Adipocyte (in vitro differentiated cells): ENCODE measurements around the gene NGEF.
"Not testable (repeated sequence)": the region's sequence is repeated elsewhere in the genome, so short reads cannot be mapped to it uniquely, and the experiment has no call there.

Experiments used
- DNase-seq: peaks from one replicate; pipeline ENCODE4 v3.0.0-alpha.2; 2015; ENCODE audit warnings: low read depth
- H3K27me3 ChIP-seq: replicated peaks from 2 replicates; pipeline ENCODE4 v1.7.0; 2013; ENCODE audit warnings: mild to moderate bottlenecking, low read length, moderate library complexity; ENCODE audit not compliant: control insufficient read depth, insufficient read depth
- H3K36me3 ChIP-seq: 2 replicates; pipeline ENCODE4 v1.7.0; 2013; ENCODE audit warnings: low read length, mild to moderate bottlenecking, moderate library complexity; ENCODE audit not compliant: control insufficient read depth, insufficient read depth, severe bottlenecking
- H3K4me1 ChIP-seq: 2 replicates; pipeline ENCODE4 v1.7.0; 2013; ENCODE audit warnings: mild to moderate bottlenecking, low read length, moderate library complexity; ENCODE audit not compliant: control insufficient read depth, insufficient read depth
- H3K4me3 ChIP-seq: 2 replicates; pipeline ENCODE4 v1.7.0; 2013; ENCODE audit warnings: mild to moderate bottlenecking, low read length, moderate library complexity
- H3K9ac ChIP-seq: 2 replicates; pipeline ENCODE4 v1.7.0; 2013; ENCODE audit warnings: mild to moderate bottlenecking, low read length, moderate library complexity
- H3K9me3 ChIP-seq: 2 replicates; pipeline ENCODE4 v1.7.0; 2013; ENCODE audit warnings: mild to moderate bottlenecking, low read length, moderate library complexity; ENCODE audit not compliant: control insufficient read depth

NGEF gene

GRCh38 chr2:233031556-233032500 lies 18.8 kb upstream of the NGEF start:
- H3K27me3 ChIP-seq, result no peaks in the 10 kb centered on the region
- H3K4me1 ChIP-seq, result peaks cover under 1% of the 10 kb centered on the region
- no peaks in the 10 kb centered on the region for H3K36me3 ChIP-seq
- no peak overlapping the region for H3K9ac ChIP-seq
- H3K9me3 ChIP-seq, result no peaks in the 10 kb centered on the region
- no peak overlapping the region for H3K4me3 ChIP-seq
- no peak for DNase-seq

- Histone ChIP-seq H3K27me3 (no peaks in the 10 kb centered on the region), H3K4me1 (peaks cover 7% of the 10 kb centered on the region), H3K4me3 (no peak overlapping the region), H3K36me3 (no peaks in the 10 kb centered on the region), H3K9ac (no peak overlapping the region), H3K9me3 (no peaks in the 10 kb centered on the region)
- no peak for DNase-seq
Measured at GRCh38 chr2:233029321-233029720, 16.3 kb upstream of the NGEF start.

GRCh38 chr2:233026198-233026813 lies 13.2 kb upstream of the NGEF start:
- Histone ChIP-seq H3K4me3 (no peak overlapping the region), H3K36me3 (no peaks in the 10 kb centered on the region), H3K9ac (no peak overlapping the region), H3K4me1 (peaks cover 7% of the 10 kb centered on the region), H3K27me3 (no peaks in the 10 kb centered on the region), H3K9me3 (no peaks in the 10 kb centered on the region)
- DNase-seq, result peak; percentile 69

GRCh38 chr2:233025706-233026105 lies 12.7 kb upstream of the NGEF start:
- DNase-seq, result peak; percentile 4
- Histone ChIP-seq H3K4me3 (no peak overlapping the region), H3K9me3 (no peaks in the 10 kb centered on the region), H3K27me3 (no peaks in the 10 kb centered on the region), H3K9ac (no peak overlapping the region), H3K36me3 (no peaks in the 10 kb centered on the region), H3K4me1 (peaks cover 7% of the 10 kb centered on the region)

GRCh38 chr2:233023761-233024410 lies 10.8 kb upstream of the NGEF start:
- H3K9me3 ChIP-seq, result no peaks in the 10 kb centered on the region
- no peak overlapping the region for H3K4me3 ChIP-seq
- no peaks in the 10 kb centered on the region for H3K27me3 ChIP-seq
- H3K9ac ChIP-seq, result no peak overlapping the region
- H3K4me1 ChIP-seq, result peaks cover 7% of the 10 kb centered on the region
- DNase-seq, result no peak
- no peaks in the 10 kb centered on the region for H3K36me3 ChIP-seq

- no peak overlapping the region for H3K4me3 ChIP-seq
Measured at GRCh38 chr2:233023007-233023760, 10.1 kb upstream of the NGEF start.

GRCh38 chr2:233022561-233022960 lies 9.5 kb upstream of the NGEF start:
- Histone ChIP-seq H3K27me3 (no peaks in the 10 kb centered on the region), H3K9ac (no peak overlapping the region), H3K36me3 (no peaks in the 10 kb centered on the region), H3K4me1 (peaks cover 7% of the 10 kb centered on the region), H3K9me3 (peaks cover 8% of the 10 kb centered on the region), H3K4me3 (no peak overlapping the region)
- no peak for DNase-seq

More at GRCh38 chr2:233023007-233023760, 10.1 kb upstream of the NGEF start:
- peaks cover 7% of the 10 kb centered on the region for H3K4me1 ChIP-seq
- no peak overlapping the region for H3K9ac ChIP-seq
- DNase-seq, result no peak
- H3K36me3 ChIP-seq, result no peaks in the 10 kb centered on the region
- H3K9me3 ChIP-seq, result peaks cover 2% of the 10 kb centered on the region
- no peaks in the 10 kb centered on the region for H3K27me3 ChIP-seq

GRCh38 chr2:233021771-233022170 lies 8.7 kb upstream of the NGEF start:
- Histone ChIP-seq H3K9me3 (peaks cover 12% of the 10 kb centered on the region), H3K4me3 (no peak overlapping the region), H3K9ac (no peak overlapping the region), H3K27me3 (no peaks in the 10 kb centered on the region), H3K4me1 (peaks cover 6% of the 10 kb centered on the region), H3K36me3 (no peaks in the 10 kb centered on the region)
- DNase-seq, result no peak

- DNase-seq, result no peak
- no peak overlapping the region for H3K4me3 ChIP-seq
- H3K9ac ChIP-seq, result no peak overlapping the region
- no peaks in the 10 kb centered on the region for H3K27me3 ChIP-seq
- peaks cover 12% of the 10 kb centered on the region for H3K9me3 ChIP-seq
- H3K36me3 ChIP-seq, result no peaks in the 10 kb centered on the region
- no peaks in the 10 kb centered on the region for H3K4me1 ChIP-seq
Measured at GRCh38 chr2:233020454-233020853, 7.4 kb upstream of the NGEF start.

GRCh38 chr2:233019610-233020009 lies 6.6 kb upstream of the NGEF start:
- DNase-seq, H3K9ac ChIP-seq: not testable (repeated sequence)

GRCh38 chr2:233017947-233018346 lies 4.9 kb upstream of the NGEF start:
- Histone ChIP-seq H3K4me3 (no peak overlapping the region), H3K9me3 (peaks cover 12% of the 10 kb centered on the region), H3K9ac (no peak overlapping the region), H3K36me3 (no peaks in the 10 kb centered on the region), H3K27me3 (peaks cover 3% of the 10 kb centered on the region), H3K4me1 (no peaks in the 10 kb centered on the region)
- no peak for DNase-seq

More at GRCh38 chr2:233019610-233020009, 6.6 kb upstream of the NGEF start:
- not testable (repeated sequence) for H3K4me3 ChIP-seq, H3K36me3 ChIP-seq, H3K4me1 ChIP-seq, H3K27me3 ChIP-seq
- peaks cover 12% of the 10 kb centered on the region for H3K9me3 ChIP-seq
